Hepatocyte (in vitro differentiated cells): ENCODE data around the gene EARS2. TPM values are rescaled to one million over a fixed set of nuclear protein-coding genes. Genes with fewer than 3 reads are reported as not detected.

Source experiments
- DNase-seq: peaks from one replicate; pipeline ENCODE4 v3.0.0-alpha.2; 2016; ENCODE audit warnings: low spot score
- H2AFZ ChIP-seq: fragments of 200-600 bp; sonication (generic); 2 replicates; pipeline ENCODE4 v1.6.0; 2016; ENCODE audit warnings: antibody characterized with exemption, mild to moderate bottlenecking
- H3K27ac ChIP-seq: fragments of 200-600 bp; sonication (generic); 2 replicates; pipeline ENCODE4 v1.5.1; 2016; ENCODE audit warnings: mild to moderate bottlenecking
- H3K27me3 ChIP-seq: fragments of 200-600 bp; sonication (generic); 2 replicates; pipeline ENCODE4 v1.6.1; 2016
- H3K36me3 ChIP-seq: fragments of 200-600 bp; sonication (generic); replicated peaks from 2 replicates; pipeline ENCODE4 v1.5.1; 2016; ENCODE audit warnings: low read depth; ENCODE audit not compliant: insufficient read depth
- H3K4me1 ChIP-seq: fragments of 200-600 bp; sonication (generic); 2 replicates; pipeline ENCODE4 v1.5.1; 2016; ENCODE audit warnings: mild to moderate bottlenecking, moderate library complexity; ENCODE audit not compliant: insufficient read depth
- H3K4me2 ChIP-seq: fragments of 200-600 bp; sonication (generic); 2 replicates; pipeline ENCODE4 v1.6.0; 2016
- H3K4me3 ChIP-seq: fragments of 200-600 bp; sonication (generic); 2 replicates; pipeline ENCODE4 v1.5.1; 2016; ENCODE audit warnings: mild to moderate bottlenecking
- H3K79me2 ChIP-seq: fragments of 200-600 bp; sonication (generic); 2 replicates; pipeline ENCODE4 v1.6.0; 2017; ENCODE audit warnings: mild to moderate bottlenecking
- H3K9me2 ChIP-seq: fragments of 200-600 bp; sonication (generic); replicated peaks from 2 replicates; pipeline ENCODE4 v1.6.0; 2017; ENCODE audit warnings: mild to moderate bottlenecking; ENCODE audit not compliant: insufficient read depth
- H3K9me3 ChIP-seq: fragments of 200-600 bp; sonication (generic); 2 replicates; pipeline ENCODE4 v1.5.1; 2016; ENCODE audit warnings: low read depth, mild to moderate bottlenecking
- H4K20me1 ChIP-seq: fragments of 200-600 bp; sonication (generic); 2 replicates; pipeline ENCODE4 v1.6.0; 2016; ENCODE audit warnings: mild to moderate bottlenecking; ENCODE audit not compliant: insufficient read depth, poor library complexity, severe bottlenecking
- CTCF ChIP-seq: fragments of 200-600 bp; sonication (generic); IDR thresholded peaks from 2 replicates; pipeline ENCODE4 v1.5.1; 2016; ENCODE audit warnings: antibody characterized with exemption, mild to moderate bottlenecking; ENCODE audit not compliant: poor library complexity
- EZH2 ChIP-seq: fragments of 200-600 bp; sonication (generic); IDR thresholded peaks from 2 replicates; pipeline ENCODE4 v1.6.1; 2016; ENCODE audit warnings: antibody characterized with exemption, mild to moderate bottlenecking, borderline replicate concordance
- EZH2phosphoT487 ChIP-seq: fragments of 200-600 bp; sonication (generic); IDR thresholded peaks from one replicate; pipeline ENCODE4 v1.6.1; 2018; ENCODE audit warnings: antibody characterized with exemption, mild to moderate bottlenecking, low read depth, moderate library complexity; ENCODE audit not compliant: unreplicated experiment, severe bottlenecking
- WGBS: methylation state at CpG from one replicate; pipeline ENCODE4 v1.1.6; 2016; ENCODE audit warnings: low lambda C conversion rate; ENCODE audit errors: missing lambda C conversion rate; 5-methylcytosine and 5-hydroxymethylcytosine counted together
- polyA plus RNA-seq: library from polyadenylated mRNA; unstranded; fragments of >200 nt; fragmentation: Nextera tagmentation; extraction: Ambion mirVana; gene quantifications from 2 replicates; pipeline ENCODE4 v1.2.1, GENCODE V29; 2016
- total RNA-seq: library from RNA; depleted of rRNA; stranded (reverse); fragments of >200 nt; gene quantifications from 2 replicates; pipeline ENCODE4 v1.2.3, GENCODE V29; 2014

Gene EARS2
- total and polyA plus RNA-seq, 2 experiments from 2014 or later: 25.2 to 26.5 TPM

DNA sequence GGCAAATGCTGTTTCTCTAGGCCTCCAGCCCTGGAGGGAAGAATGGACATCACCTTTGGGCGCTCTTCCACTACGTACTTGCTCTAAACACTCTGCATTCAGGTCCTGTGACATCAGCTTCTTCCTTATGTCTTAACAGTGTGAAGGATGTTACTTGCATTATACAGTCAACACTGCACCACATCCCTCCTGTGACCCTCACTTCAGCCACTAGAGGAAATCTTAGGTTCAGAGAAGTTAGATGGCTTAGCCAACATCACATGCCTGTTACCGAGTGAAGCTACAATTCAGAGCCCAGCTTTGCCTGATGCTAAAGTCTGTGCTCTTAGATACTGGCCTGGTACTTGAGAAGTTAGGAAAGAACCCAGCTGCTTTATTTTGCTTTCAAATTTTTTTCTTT lies 18.7 kb upstream of the EARS2 start:
- H3K79me2 ChIP-seq: no peaks in the 10 kb centered on the region
- DNase-seq: no peak
- no peaks in the 10 kb centered on the region for H3K36me3 ChIP-seq
- no peaks in the 10 kb centered on the region for H4K20me1 ChIP-seq
- no peaks in the 10 kb centered on the region for H3K4me1 ChIP-seq
- TF ChIP-seq EZH2phosphoT487 (no peak), EZH2 (no peak), CTCF (no peak)
- H3K27ac ChIP-seq: no peak overlapping the region
- H2AFZ ChIP-seq: no peak overlapping the region
- WGBS: 92% methylated on average over 3 of the region's 3 CpGs
- no peak overlapping the region for H3K4me2 ChIP-seq
- H3K4me3 ChIP-seq: no peak overlapping the region
- no peaks in the 10 kb centered on the region for H3K9me2 ChIP-seq
- no peaks in the 10 kb centered on the region for H3K27me3 ChIP-seq
- H3K9me3 ChIP-seq: no peaks in the 10 kb centered on the region

DNA sequence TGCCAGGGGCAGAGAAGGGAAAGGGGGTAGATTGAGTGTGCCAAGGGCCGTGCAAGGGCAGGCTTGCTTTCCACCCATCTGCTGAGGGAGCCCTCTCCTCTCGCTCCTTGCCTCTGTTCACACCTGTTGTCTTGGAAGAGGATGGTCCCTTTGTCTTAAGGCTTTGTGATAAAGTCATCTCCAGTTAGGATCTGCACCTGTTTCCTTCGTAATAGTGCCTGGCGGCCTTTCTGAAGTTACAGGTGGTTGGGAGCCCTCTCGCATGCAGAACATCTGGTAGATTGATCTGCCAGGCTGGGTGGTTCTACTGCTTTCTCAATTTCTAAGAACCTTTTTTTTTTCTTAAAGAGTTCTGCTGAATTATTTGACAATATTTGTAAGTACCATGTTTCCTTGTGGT lies 16.7 kb upstream of the EARS2 start:
- no peaks in the 10 kb centered on the region for H3K4me1 ChIP-seq
- no peak for TF ChIP-seq EZH2phosphoT487
- no peak for TF ChIP-seq EZH2
- TF ChIP-seq CTCF: no peak
- H2AFZ ChIP-seq: no peak overlapping the region
- no peak overlapping the region for H3K4me2 ChIP-seq
- no peak for DNase-seq
- WGBS: 94% methylated on average over 5 of the region's 5 CpGs
- no peak overlapping the region for H3K4me3 ChIP-seq
- no peak overlapping the region for H3K27ac ChIP-seq
- no peaks in the 10 kb centered on the region for H3K36me3 ChIP-seq
- no peaks in the 10 kb centered on the region for H3K9me3 ChIP-seq
- H4K20me1 ChIP-seq: no peaks in the 10 kb centered on the region
- no peaks in the 10 kb centered on the region for H3K79me2 ChIP-seq
- H3K9me2 ChIP-seq: no peaks in the 10 kb centered on the region
- H3K27me3 ChIP-seq: no peaks in the 10 kb centered on the region

DNA sequence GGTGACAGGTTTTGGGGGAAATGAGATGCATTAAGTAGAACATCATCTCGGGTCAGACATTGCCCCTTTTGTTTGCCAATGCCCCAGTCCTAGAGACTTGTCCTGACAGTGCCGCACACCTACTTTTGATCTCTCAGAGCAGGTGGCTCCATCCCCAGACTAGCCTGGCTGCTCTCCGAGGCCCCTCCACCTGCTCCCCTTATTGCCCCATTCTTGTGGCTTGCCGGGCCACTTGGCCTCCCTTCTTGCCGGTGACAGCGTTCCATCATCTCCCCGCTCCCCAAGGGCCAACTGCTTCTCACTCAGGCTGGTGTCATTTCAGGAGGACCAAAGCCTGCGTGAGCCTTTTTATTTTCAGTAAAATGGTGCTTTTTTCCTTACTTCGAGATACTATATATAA lies 15.2 kb upstream of the EARS2 start:
- no peaks in the 10 kb centered on the region for H3K9me2 ChIP-seq

More for the DNA sequence above, 15.2 kb upstream of the EARS2 start:
- no peak overlapping the region for H3K27ac ChIP-seq
- H3K4me3 ChIP-seq: no peak overlapping the region
- no peak overlapping the region for H3K4me2 ChIP-seq
- no peaks in the 10 kb centered on the region for H4K20me1 ChIP-seq
- H2AFZ ChIP-seq: no peak overlapping the region
- H3K4me1 ChIP-seq: no peaks in the 10 kb centered on the region
- H3K36me3 ChIP-seq: no peaks in the 10 kb centered on the region
- no peaks in the 10 kb centered on the region for H3K9me3 ChIP-seq
- WGBS: 97% methylated on average over 9 of the region's 9 CpGs
- no peak for DNase-seq
- no peak for TF ChIP-seq EZH2phosphoT487
- TF ChIP-seq EZH2: no peak
- no peak for TF ChIP-seq CTCF
- no peaks in the 10 kb centered on the region for H3K79me2 ChIP-seq
- H3K27me3 ChIP-seq: no peaks in the 10 kb centered on the region
